Measurements from ENCODE around the gene FNDC3B.

The FNDC3B gene

GRCh38 chr3:172110127-172110779 lies 70.9 kb downstream of the FNDC3B start:
- no peak overlapping the region for H2AFZ ChIP-seq (ENCODE audit: low read depth, low read length, severe bottlenecking)
- no peaks in the 10 kb centered on the region for H3K79me2 ChIP-seq (ENCODE audit: insufficient read depth, low read length)
- no peak overlapping the region for H3K9ac ChIP-seq (ENCODE audit: low read length)
- no peaks in the 10 kb centered on the region for H3K27me3 ChIP-seq (ENCODE audit: low read length)
- no peaks in the 10 kb centered on the region for H3K9me3 ChIP-seq (ENCODE audit: insufficient read depth, low read length)
- H3K36me3 ChIP-seq (ENCODE audit: low read length) = no peaks in the 10 kb centered on the region
- no peak overlapping the region for H3K4me2 ChIP-seq (ENCODE audit: low read depth, low read length, poor library complexity, severe bottlenecking)
- no peak overlapping the region for H3K4me3 ChIP-seq (ENCODE audit: insufficient read depth, low read length, poor library complexity, severe bottlenecking)
- TF ChIP-seq CTCF (IDR thresholded peaks at IDR 0.05; ENCODE audit: insufficient read depth, low read length, poor library complexity, severe bottlenecking) = no peak
- TF ChIP-seq EZH2phosphoT487 (conservative IDR thresholded peaks at IDR 0.05; ENCODE audit: low read length) = no peak
- no peaks in the 10 kb centered on the region for H3F3A ChIP-seq (ENCODE audit: insufficient read depth)
- H3K27ac ChIP-seq (ENCODE audit: low read depth, low read length) = no peak overlapping the region
- no peaks in the 10 kb centered on the region; the same call in 1 of the 2 replicates for H4K20me1 ChIP-seq (ENCODE audit: low read depth, low read length)
- no peaks in the 10 kb centered on the region for H3K9me2 ChIP-seq (replicated peaks; ENCODE audit: insufficient read depth, low read length)

GRCh38 chr3:172111163-172111562 lies 71.8 kb downstream of the FNDC3B start:
- no peaks in the 10 kb centered on the region; the same call in 1 of the 2 replicates for H4K20me1 ChIP-seq (ENCODE audit: low read depth, low read length)
- no peak overlapping the region for H2AFZ ChIP-seq (ENCODE audit: low read depth, low read length, severe bottlenecking)
- H3K27ac ChIP-seq (ENCODE audit: low read depth, low read length) = no peak overlapping the region
- no peak overlapping the region for H3K4me3 ChIP-seq (ENCODE audit: insufficient read depth, low read length, poor library complexity, severe bottlenecking)
- H3K4me2 ChIP-seq (ENCODE audit: low read depth, low read length, poor library complexity, severe bottlenecking) = no peak overlapping the region
- no peak for TF ChIP-seq EZH2phosphoT487 (conservative IDR thresholded peaks at IDR 0.05; ENCODE audit: low read length)
- no peak for TF ChIP-seq CTCF (IDR thresholded peaks at IDR 0.05; ENCODE audit: insufficient read depth, low read length, poor library complexity, severe bottlenecking)
- no peak overlapping the region for H3K9ac ChIP-seq (ENCODE audit: low read length)
- H3F3A ChIP-seq (ENCODE audit: insufficient read depth) = no peaks in the 10 kb centered on the region
- H3K27me3 ChIP-seq (ENCODE audit: low read length) = no peaks in the 10 kb centered on the region
- no peaks in the 10 kb centered on the region for H3K36me3 ChIP-seq (ENCODE audit: low read length)
- H3K9me3 ChIP-seq (ENCODE audit: insufficient read depth, low read length) = no peaks in the 10 kb centered on the region
- no peaks in the 10 kb centered on the region for H3K79me2 ChIP-seq (ENCODE audit: insufficient read depth, low read length)
- no peaks in the 10 kb centered on the region for H3K9me2 ChIP-seq (replicated peaks; ENCODE audit: insufficient read depth, low read length)

- Histone ChIP-seq H3K9ac (ENCODE audit: low read length) (no peak overlapping the region), H3K27ac (ENCODE audit: low read depth, low read length) (no peak overlapping the region), H3K36me3 (ENCODE audit: low read length) (no peaks in the 10 kb centered on the region), H4K20me1 (ENCODE audit: low read depth, low read length) (no peaks in the 10 kb centered on the region; the same call in 1 of the 2 replicates), H3F3A (ENCODE audit: insufficient read depth) (no peaks in the 10 kb centered on the region), H2AFZ (ENCODE audit: low read depth, low read length, severe bottlenecking) (no peak overlapping the region), H3K4me2 (ENCODE audit: low read depth, low read length, poor library complexity, severe bottlenecking) (no peak overlapping the region), H3K9me2 (replicated peaks; ENCODE audit: insufficient read depth, low read length) (no peaks in the 10 kb centered on the region), H3K27me3 (ENCODE audit: low read length) (no peaks in the 10 kb centered on the region), H3K9me3 (ENCODE audit: insufficient read depth, low read length) (no peaks in the 10 kb centered on the region), H3K4me3 (ENCODE audit: insufficient read depth, low read length, poor library complexity, severe bottlenecking) (no peak overlapping the region), H3K79me2 (ENCODE audit: insufficient read depth, low read length) (no peaks in the 10 kb centered on the region)
- no peak for TF ChIP-seq EZH2phosphoT487 (conservative IDR thresholded peaks at IDR 0.05; ENCODE audit: low read length)
- TF ChIP-seq CTCF (IDR thresholded peaks at IDR 0.05; ENCODE audit: insufficient read depth, low read length, poor library complexity, severe bottlenecking) = no peak
Observed at GRCh38 chr3:172112078-172112733, 72.8 kb downstream of the FNDC3B start.

Data from SU-DHL-6 (cell line).